ENCODE data around the gene RBM7.

- no peak for TF ChIP-seq CTCF (IDR thresholded peaks at IDR 0.05)
- TF ChIP-seq POLR2AphosphoS5 (IDR thresholded peaks at IDR 0.05), result no peak
- TF ChIP-seq POLR2A (IDR thresholded peaks at IDR 0.05), result no peak
Observed at GRCh38 chr11:114392735-114393667, 7.5 kb upstream of the RBM7 start.
